GM18502 (cell line): ENCODE results near the gene ZNF609.
"Not testable (repeated sequence)": the region's sequence is repeated elsewhere in the genome, so short reads cannot be mapped to it uniquely, and the experiment has no call there.

Experiments used
- ATAC-seq: cut with Tn5 transposase; IDR thresholded peaks from one replicate; pipeline ENCODE4 v1.9.1; 2021; ENCODE audit warnings: mild to moderate bottlenecking; ENCODE audit not compliant: unreplicated experiment, poor library complexity

Gene ZNF609

DNA sequence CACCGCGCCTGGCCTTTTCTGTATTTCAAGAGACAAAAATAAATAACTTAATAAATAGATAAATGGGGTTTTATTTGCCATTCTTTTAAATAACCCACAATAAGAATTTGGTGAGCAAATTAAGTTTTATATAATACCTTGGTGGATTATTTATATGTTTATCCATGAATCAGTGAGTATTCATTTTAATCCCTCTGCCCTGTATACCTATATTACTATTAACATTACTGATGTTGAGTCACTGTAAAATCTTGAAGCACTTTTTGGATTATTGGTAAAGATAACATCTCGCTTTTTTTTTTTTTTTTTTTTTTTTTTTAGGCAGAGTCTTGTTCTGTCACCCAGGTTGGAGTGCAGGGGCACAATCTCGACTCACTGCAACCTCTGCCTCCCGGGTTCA, 154.1 kb downstream of the ZNF609 start:
- no peak for ATAC-seq

GRCh38 chr15:64617727-64618126, 157.3 kb downstream of the ZNF609 start:
- ATAC-seq = no peak

- ATAC-seq = no peak
Measured at GRCh38 chr15:64618138-64618537, 157.8 kb downstream of the ZNF609 start.

GRCh38 chr15:64618540-64618939, 158.2 kb downstream of the ZNF609 start:
- no peak for ATAC-seq

DNA sequence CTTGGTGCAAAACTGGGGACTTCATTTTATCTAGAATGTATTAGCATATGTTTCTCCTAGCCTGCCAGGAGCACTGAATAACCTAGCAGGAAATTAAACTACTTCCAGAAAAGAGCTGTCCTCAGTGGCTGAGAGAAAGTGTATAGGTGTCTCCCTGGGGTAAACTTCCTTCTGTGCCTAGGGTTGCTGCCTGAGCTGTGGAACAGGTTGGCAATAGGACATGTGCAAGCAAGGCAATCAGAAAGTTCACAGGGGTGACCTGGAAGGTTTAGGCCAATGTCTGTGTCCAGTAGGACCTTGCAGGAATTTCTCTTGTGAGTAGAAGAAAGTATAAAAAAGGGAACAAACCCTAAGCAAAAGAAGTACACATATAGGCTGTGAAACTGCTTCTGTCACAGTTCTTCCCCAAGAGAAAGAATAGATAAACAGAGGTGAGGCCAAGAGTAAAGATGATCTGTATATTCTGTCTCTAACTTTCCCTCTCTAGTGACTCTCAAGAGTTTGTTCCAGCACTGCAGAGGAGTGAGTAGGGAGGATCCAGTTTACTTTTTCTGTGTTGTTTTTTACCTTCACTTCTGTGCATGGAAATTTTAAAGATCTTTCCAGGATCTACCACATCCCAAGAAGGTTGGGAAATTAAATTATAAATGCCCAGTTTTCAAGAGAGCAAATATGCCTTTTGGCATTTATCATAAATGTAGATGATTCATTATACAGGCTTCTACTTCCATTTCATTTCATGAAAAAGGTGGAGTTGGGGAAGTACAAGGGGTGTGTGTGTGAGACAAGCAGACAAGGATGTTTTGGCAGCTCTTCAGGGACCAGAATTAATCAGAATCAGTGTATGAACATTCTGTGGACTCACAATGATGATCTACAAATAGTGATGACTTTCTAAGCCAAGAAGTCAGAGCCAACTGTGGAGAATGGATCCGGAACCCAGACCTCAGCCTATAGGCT, 159.8 kb downstream of the ZNF609 start:
- no peak for ATAC-seq

- no peak for ATAC-seq
Measured at GRCh38 chr15:64621056-64621455, 160.7 kb downstream of the ZNF609 start.

DNA sequence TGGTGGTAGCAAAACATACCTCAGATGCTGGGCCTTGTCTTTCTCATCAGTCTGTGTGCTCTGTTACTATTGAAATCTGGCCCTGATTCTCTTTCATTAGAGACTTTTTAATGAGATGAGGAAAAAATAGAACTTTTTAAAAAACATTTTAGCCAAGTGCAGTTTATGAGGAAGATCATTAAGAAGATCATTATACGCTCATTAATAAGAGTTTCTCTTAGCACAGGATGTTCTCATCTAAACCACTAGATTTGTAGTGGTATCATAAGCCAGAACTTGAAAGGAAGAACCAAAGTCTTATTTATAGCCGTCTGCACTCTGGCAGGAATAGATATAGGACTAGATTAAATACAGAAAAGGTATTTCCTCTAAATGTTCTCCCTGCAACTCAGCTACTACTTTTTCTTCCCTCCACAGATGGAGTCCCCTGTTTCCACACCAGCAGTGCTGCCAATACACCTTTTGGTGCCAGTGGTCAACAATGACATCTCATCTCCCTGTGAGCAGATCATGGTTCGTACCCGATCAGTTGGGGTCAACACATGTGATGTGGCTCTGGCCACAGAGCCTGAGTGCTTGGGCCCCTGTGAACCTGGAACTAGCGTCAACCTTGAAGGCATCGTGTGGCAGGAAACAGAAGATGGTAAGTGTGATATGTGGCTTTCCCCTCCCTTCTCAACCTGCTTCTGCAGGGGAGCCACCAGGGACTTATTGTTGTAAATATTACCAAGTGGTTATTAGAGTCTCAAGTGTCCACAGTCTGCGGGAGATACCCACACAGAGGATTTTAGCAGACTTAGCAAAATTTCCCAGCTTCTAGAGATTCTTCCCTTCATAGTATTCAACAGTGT, 162.3 kb downstream of the ZNF609 start:
- peak; percentile 69 for ATAC-seq

- no peak for ATAC-seq
Measured at GRCh38 chr15:64623347-64623996, 163.1 kb downstream of the ZNF609 start.

- no peak for ATAC-seq
Measured at GRCh38 chr15:64624242-64624641, 163.9 kb downstream of the ZNF609 start.

DNA sequence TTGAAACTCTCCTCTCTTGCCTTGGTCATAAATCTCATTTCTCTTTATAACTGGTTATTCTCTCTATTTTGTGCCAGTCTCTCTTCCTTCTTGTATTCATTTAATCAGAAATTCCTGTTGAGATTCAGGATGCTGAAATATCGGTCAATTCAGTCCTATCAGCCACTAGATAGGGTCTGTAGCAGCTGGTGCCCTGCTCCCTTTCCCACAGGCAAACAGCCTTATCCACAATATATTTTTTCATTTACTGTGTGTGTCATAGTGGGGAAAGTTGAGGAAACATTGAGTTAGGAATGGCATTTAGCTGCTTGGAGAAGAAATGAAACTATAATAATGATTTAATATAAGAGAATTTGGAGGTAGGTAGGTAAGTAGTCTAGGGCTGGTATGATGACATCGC, 168.7 kb downstream of the ZNF609 start:
- ATAC-seq = no peak

GRCh38 chr15:64630396-64631107, 170.2 kb downstream of the ZNF609 start:
- no peak for ATAC-seq

DNA sequence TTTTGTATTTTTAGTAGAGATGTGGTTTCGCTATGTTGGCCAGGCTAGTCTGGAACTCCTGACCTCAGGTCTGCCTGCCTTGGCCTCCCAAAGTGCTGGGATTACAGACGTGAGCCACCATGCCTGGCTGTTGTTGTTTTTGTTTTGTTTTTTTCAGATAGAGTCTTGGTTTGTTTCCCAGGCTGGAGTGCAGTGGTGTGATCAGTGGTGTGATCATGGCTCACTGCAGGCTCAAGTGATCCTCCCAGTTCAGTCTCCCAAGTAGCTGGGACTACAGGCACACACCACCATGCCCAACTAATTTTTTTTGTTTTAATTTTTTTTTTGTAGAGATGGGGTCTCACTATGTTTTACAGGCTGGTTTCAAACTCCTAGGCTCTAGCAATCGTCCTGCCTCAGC, 172.3 kb downstream of the ZNF609 start:
- ATAC-seq = not testable (repeated sequence)

DNA sequence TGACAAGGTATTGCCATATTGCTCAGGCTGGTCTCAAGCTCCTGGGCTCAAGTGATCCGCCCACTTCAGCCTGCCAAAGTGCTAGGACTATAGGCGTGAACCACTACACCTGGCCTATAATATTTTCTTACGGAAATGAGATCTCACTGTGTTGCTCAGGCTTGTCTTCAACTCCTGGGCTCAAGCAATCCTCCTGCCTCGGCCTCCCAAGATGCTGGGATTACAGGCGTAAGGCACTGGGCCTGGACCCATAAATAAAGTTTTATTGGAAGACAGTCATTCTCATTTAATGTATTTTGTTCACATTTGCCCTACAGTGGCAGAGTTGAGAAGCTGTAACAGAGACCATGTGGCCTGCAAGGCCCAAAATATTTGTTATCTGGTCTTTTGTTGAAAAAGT, 173.0 kb downstream of the ZNF609 start:
- no peak for ATAC-seq

GRCh38 chr15:64634027-64634426, 173.6 kb downstream of the ZNF609 start:
- ATAC-seq = peak; percentile 79

DNA sequence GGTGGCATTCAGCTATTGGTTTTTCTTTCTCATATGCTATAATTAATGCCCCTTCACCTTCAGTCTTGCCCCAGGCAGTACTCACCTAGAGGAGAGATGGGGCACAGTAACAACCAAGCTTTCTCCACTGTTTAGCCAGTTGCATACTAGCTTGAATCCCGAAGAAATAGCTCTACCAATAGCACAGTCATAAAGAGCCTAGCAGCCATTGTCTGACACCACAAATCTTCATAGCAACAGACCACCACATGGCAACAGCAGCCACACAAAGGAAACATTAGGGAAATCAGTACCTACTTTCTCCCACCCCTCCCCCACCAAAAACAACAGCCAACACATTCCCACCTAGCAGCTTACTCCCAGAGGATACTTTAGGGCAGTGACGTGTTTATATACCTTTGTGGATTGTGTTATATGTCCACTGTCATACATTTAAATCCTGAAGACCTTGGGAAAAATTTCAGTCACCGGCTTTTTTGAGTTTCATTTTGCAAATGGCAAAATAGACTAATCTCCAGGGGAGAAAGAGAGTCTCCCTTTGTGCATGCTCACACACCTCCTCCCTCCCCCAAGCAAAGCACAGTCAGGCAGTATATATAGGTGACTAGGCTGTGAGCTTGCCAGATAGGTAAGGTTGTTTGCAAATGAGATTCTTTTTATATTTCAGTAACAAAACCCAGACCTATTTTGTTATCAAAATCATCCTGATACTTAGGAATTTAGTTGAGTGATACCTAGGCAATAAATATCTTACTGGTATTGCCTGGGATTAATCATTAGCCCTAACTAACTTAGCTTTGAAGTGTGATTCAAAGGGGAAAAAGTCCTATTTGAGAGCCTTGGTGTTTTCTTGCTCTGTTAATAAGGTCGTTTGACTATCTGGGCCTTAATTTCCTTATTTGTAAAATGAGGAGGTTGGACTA, 174.5 kb downstream of the ZNF609 start:
- ATAC-seq = peak; percentile 66

- ATAC-seq = no peak
Measured at GRCh38 chr15:64635499-64636495, 175.4 kb downstream of the ZNF609 start.

DNA sequence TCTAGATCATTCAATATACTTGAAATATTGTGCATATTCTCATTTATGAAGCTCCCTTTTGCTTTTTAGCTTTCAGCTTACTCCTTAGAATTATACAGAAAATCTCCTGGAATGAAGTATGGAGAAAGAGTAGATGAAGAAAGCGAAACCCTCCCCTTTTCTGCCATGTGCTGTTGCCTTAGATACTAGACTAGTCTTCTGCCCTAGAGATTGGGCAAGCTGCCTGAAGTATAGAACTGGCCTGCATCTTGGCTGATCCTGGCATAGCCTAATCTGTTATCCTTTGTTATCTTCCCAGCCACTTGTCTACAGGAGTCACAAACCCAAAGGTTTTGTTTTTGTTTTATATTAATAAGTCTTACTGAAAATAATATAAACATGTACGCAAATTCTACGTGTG, 176.2 kb downstream of the ZNF609 start:
- no peak for ATAC-seq

- ATAC-seq = no peak
Measured at GRCh38 chr15:64637412-64637811, 177.0 kb downstream of the ZNF609 start.
